GM19463 (cell line): ENCODE measurements around the gene TMC1.
"Not testable (repeated sequence)": the region's sequence is repeated elsewhere in the genome, so short reads cannot be mapped to it uniquely, and the experiment has no call there.

Experiments used
- ATAC-seq: cut with Tn5 transposase; IDR thresholded peaks from one replicate; pipeline ENCODE4 v1.9.1; 2021; ENCODE audit warnings: mild to moderate bottlenecking, moderate library complexity; ENCODE audit not compliant: unreplicated experiment

The TMC1 gene

GRCh38 chr9:72856972-72857623, 335.7 kb downstream of the TMC1 start:
- ATAC-seq: peak; percentile 70

- no peak for ATAC-seq
Measured at GRCh38 chr9:72857624-72857996, 336.2 kb downstream of the TMC1 start.

- ATAC-seq: no peak
Measured at GRCh38 chr9:72858089-72858912, 336.9 kb downstream of the TMC1 start.

- not testable (repeated sequence) for ATAC-seq
Measured at GRCh38 chr9:72862788-72863187, 341.4 kb downstream of the TMC1 start.

GRCh38 chr9:72863456-72864094, 342.2 kb downstream of the TMC1 start:
- ATAC-seq: no peak

- ATAC-seq: no peak
Measured at GRCh38 chr9:72864327-72864726, 342.9 kb downstream of the TMC1 start.

- ATAC-seq: no peak
Measured at GRCh38 chr9:72871685-72872084, 350.3 kb downstream of the TMC1 start.

GRCh38 chr9:72872718-72873117, 351.3 kb downstream of the TMC1 start:
- no peak for ATAC-seq

GRCh38 chr9:72873456-72873855, 352.0 kb downstream of the TMC1 start:
- ATAC-seq: no peak

- ATAC-seq: no peak
Measured at GRCh38 chr9:72874344-72874743, 352.9 kb downstream of the TMC1 start.

GRCh38 chr9:72875221-72875620, 353.8 kb downstream of the TMC1 start:
- ATAC-seq: no peak

- no peak for ATAC-seq
Measured at GRCh38 chr9:72880821-72881220, 359.4 kb downstream of the TMC1 start.

- no peak for ATAC-seq
Measured at GRCh38 chr9:72882117-72882775, 360.8 kb downstream of the TMC1 start.

GRCh38 chr9:72883875-72884274, 362.5 kb downstream of the TMC1 start:
- no peak for ATAC-seq

- no peak for ATAC-seq
Measured at GRCh38 chr9:72884508-72884907, 363.1 kb downstream of the TMC1 start.
